Smooth muscle cell (in vitro differentiated cells): ENCODE measurements around the gene ST13. TPM values are rescaled to one million over a fixed set of nuclear protein-coding genes. Genes with fewer than 3 reads are reported as not detected.
"Not testable (repeated sequence)": the region's sequence is repeated elsewhere in the genome, so short reads cannot be mapped to it uniquely, and the experiment has no call there.

Experiments
- DNase-seq: peaks from one replicate; lab custom pipeline; 2025; ENCODE audit not compliant: unreplicated experiment; lab: John Stamatoyannopoulos, UW
- H2AFZ ChIP-seq: fragments of 200-600 bp; sonication (generic); 2 replicates; pipeline ENCODE4 v1.6.0; 2016; ENCODE audit warnings: antibody characterized with exemption, low read depth, mild to moderate bottlenecking
- H3F3A ChIP-seq: fragments of 200-600 bp; sonication (generic); 2 replicates; pipeline ENCODE4 v1.6.0; 2017; ENCODE audit warnings: antibody characterized with exemption, low read depth
- H3K27ac ChIP-seq: fragments of 200-600 bp; sonication (generic); 2 replicates; pipeline ENCODE4 v1.5.1; 2016; ENCODE audit warnings: low read depth, mild to moderate bottlenecking
- H3K27me3 ChIP-seq: fragments of 200-600 bp; sonication (generic); 2 replicates; pipeline ENCODE4 v1.6.1; 2016; ENCODE audit warnings: low read depth, mild to moderate bottlenecking
- H3K36me3 ChIP-seq: fragments of 200-600 bp; sonication (generic); 2 replicates; pipeline ENCODE4 v1.5.1; 2016; ENCODE audit warnings: low read depth
- H3K4me1 ChIP-seq: fragments of 200-600 bp; sonication (generic); 2 replicates; pipeline ENCODE4 v1.5.1; 2016; ENCODE audit warnings: low read depth
- H3K4me2 ChIP-seq: fragments of 200-600 bp; sonication (generic); 2 replicates; pipeline ENCODE4 v1.6.0; 2016; ENCODE audit warnings: mild to moderate bottlenecking
- H3K4me3 ChIP-seq: fragments of 200-600 bp; sonication (generic); 2 replicates; pipeline ENCODE4 v1.5.1; 2016; ENCODE audit warnings: mild to moderate bottlenecking
- H3K79me2 ChIP-seq: fragments of 200-600 bp; sonication (generic); 2 replicates; pipeline ENCODE4 v1.6.0; 2016; ENCODE audit warnings: low read depth, mild to moderate bottlenecking
- H3K9ac ChIP-seq: fragments of 200-600 bp; sonication (generic); 2 replicates; pipeline ENCODE4 v1.6.0; 2016; ENCODE audit warnings: low read depth
- H3K9me3 ChIP-seq: fragments of 200-600 bp; sonication (generic); replicated peaks from 2 replicates; pipeline ENCODE4 v1.5.1; 2016; ENCODE audit warnings: low read depth
- H4K20me1 ChIP-seq: fragments of 200-600 bp; sonication (generic); 2 replicates; pipeline ENCODE4 v1.6.0; 2016; ENCODE audit warnings: low read depth
- WGBS: methylation state at CpG from one replicate; pipeline ENCODE4 v1.1.7; 2016; ENCODE audit warnings: low lambda C conversion rate; 5-methylcytosine and 5-hydroxymethylcytosine counted together
- polyA plus RNA-seq: library from polyadenylated mRNA; unstranded; fragments of >200 nt; fragmentation: Nextera tagmentation; extraction: Ambion mirVana; gene quantifications from 2 replicates; pipeline ENCODE4 v1.2.1, GENCODE V29; 2016
- total RNA-seq: library from RNA; depleted of rRNA; stranded (reverse); fragments of >200 nt; gene quantifications from 2 replicates; pipeline ENCODE4 v1.2.3, GENCODE V29; 2014
- TF ChIP-seq, protein P1 (sequence below): fragments of 200-600 bp; sonication (generic); IDR thresholded peaks from 2 replicates; pipeline ENCODE4 v1.5.1; 2017; ENCODE audit warnings: borderline replicate concordance, mild to moderate bottlenecking, antibody characterized with exemption; ENCODE audit not compliant: insufficient read depth, poor library complexity, severe bottlenecking

Gene ST13
- total and polyA plus RNA-seq, 2 experiments from 2014 or later, result 118 to 129 TPM

DNA sequence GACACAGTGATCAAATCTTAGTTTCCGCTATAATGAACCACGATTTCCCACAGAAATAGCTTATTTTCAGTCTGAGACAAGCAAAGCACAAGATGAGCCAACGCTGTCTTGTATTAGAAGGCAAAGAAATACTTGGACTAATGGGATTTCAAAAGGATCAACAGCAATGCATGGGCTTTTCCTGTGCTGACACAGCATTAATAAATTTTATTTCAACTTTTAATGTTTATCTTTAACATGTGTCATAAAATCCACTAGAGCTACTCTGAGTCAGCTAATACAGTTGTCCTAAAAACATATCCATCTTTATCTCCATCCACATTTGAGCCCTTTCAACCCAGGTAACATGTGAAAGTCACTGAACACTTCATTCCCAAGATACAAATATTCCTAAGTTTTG lies 21.8 kb downstream of the ST13 start:
- Histone ChIP-seq H3K4me2 (no peak overlapping the region), H2AFZ (no peak overlapping the region), H3K79me2 (peaks cover 42% of the 10 kb centered on the region), H4K20me1 (peaks cover 29% of the 10 kb centered on the region), H3K4me1 (no peaks in the 10 kb centered on the region), H3K36me3 (peaks cover 58% of the 10 kb centered on the region), H3K9me3 (no peaks in the 10 kb centered on the region), H3K4me3 (no peak overlapping the region), H3K27ac (peak overlapping the region; percentile 27), H3K27me3 (no peaks in the 10 kb centered on the region), H3K9ac (no peak overlapping the region), H3F3A (no peaks in the 10 kb centered on the region)
- 92% methylated on average over 3 of the region's 3 CpGs for WGBS
- no peak for DNase-seq
- TF ChIP-seq, protein P1, sequence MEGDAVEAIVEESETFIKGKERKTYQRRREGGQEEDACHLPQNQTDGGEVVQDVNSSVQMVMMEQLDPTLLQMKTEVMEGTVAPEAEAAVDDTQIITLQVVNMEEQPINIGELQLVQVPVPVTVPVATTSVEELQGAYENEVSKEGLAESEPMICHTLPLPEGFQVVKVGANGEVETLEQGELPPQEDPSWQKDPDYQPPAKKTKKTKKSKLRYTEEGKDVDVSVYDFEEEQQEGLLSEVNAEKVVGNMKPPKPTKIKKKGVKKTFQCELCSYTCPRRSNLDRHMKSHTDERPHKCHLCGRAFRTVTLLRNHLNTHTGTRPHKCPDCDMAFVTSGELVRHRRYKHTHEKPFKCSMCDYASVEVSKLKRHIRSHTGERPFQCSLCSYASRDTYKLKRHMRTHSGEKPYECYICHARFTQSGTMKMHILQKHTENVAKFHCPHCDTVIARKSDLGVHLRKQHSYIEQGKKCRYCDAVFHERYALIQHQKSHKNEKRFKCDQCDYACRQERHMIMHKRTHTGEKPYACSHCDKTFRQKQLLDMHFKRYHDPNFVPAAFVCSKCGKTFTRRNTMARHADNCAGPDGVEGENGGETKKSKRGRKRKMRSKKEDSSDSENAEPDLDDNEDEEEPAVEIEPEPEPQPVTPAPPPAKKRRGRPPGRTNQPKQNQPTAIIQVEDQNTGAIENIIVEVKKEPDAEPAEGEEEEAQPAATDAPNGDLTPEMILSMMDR, result no peak

DNA sequence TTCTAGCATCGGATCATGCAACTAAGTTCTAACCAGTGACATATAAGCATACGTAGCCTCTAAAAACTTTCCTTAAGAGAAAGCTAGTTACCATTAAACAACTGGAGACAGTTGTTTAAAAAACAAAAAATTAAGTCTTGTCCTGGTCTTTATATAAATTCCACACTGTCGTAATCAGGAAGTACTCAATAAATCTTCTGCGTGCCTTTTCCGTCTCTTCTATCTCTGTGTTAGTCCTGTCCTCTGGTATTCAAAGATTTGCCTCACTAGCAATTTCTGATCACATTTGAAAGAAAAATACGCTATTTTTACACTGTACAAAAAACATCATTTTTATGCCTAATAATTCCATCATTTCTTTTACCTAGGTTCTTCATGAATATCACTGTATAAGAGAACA lies 27.3 kb downstream of the ST13 start:
- Histone ChIP-seq H3K9me3 (no peaks in the 10 kb centered on the region), H3K27ac (no peak overlapping the region), H3K4me1 (no peaks in the 10 kb centered on the region), H3K4me3 (no peak overlapping the region), H3K79me2 (peaks cover 2% of the 10 kb centered on the region), H3K36me3 (peaks cover 43% of the 10 kb centered on the region), H2AFZ (no peak overlapping the region), H4K20me1 (no peaks in the 10 kb centered on the region), H3F3A (no peaks in the 10 kb centered on the region), H3K27me3 (no peaks in the 10 kb centered on the region), H3K4me2 (no peak overlapping the region), H3K9ac (no peak overlapping the region)
- TF ChIP-seq, protein P1, result no peak
- DNase-seq, result no peak
- 90% methylated on average over 6 of the region's 6 CpGs for WGBS

DNA sequence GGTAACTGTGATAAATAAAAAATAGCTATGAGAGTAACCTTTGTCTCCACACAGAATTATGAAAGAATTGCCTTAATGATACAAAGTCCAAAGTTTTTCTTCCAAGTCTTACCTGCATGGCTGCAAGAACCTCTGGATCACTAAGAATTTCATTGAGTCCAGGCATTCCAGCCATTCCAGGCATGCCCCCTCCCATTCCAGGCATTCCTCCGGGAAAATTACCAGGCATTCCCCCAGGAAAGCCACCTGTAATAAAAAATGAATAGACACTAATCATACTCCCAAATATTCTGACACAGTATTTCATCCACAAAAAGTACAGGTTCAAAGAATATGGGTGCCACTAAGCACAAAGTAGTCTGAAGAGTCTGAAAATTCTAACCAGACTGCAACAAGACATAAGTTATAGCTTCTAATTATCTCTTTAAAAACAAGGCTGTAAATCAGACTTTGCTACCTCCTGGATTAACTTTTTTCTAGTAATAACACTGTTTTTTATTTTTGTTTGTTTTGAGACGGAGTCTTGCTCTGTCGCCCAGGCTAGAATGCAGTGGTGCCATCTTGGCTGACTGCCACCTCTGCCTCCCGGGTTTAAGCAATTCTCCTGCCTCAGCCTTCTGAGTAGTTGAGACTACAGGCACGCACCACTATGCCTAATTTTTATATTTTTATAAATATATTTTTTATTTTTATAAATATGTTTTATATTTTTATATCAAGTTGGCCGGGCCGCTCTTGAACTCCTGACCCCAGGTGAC lies 29.3 kb downstream of the ST13 start:
- Histone ChIP-seq H3F3A (peaks cover 4% of the 10 kb centered on the region), H2AFZ (no peak overlapping the region), H3K4me3 (no peak overlapping the region), H3K9ac (no peak overlapping the region), H3K4me1 (no peaks in the 10 kb centered on the region), H3K27ac (no peak overlapping the region), H4K20me1 (no peaks in the 10 kb centered on the region), H3K9me3 (no peaks in the 10 kb centered on the region), H3K79me2 (no peaks in the 10 kb centered on the region), H3K27me3 (no peaks in the 10 kb centered on the region), H3K4me2 (no peak overlapping the region), H3K36me3 (peaks cover 34% of the 10 kb centered on the region)
- DNase-seq, result no peak
- WGBS, result 90% methylated on average over 7 of the region's 7 CpGs
- TF ChIP-seq, protein P1, result no peak

DNA sequence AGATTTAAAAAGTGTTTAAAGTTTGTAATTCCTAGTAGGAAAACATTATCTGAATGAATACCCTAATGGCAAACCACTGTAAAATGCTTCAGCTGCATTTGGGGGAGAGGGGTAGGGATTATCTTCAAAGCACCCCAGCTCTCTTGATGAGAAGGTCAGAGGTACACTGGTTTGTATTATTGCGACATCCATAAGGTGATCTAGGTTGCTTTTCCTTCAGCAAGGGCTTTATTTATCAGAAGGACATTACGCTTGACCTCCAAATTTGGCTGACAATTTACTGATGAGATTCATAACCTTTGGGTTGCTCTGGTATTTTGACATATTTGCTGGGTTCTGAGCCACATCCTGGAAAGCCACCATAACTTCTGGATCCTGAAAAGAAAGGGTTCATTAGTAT lies 30.1 kb downstream of the ST13 start:
- not testable (repeated sequence) for H3K4me1 ChIP-seq, H3K4me3 ChIP-seq, H3K27me3 ChIP-seq, H3K27ac ChIP-seq, H4K20me1 ChIP-seq, H3K9me3 ChIP-seq, DNase-seq, H3K79me2 ChIP-seq, H3K4me2 ChIP-seq, H3F3A ChIP-seq, H3K9ac ChIP-seq, H2AFZ ChIP-seq
- peaks cover 25% of the 10 kb centered on the region for H3K36me3 ChIP-seq
- 100% methylated on average over 2 of the region's 2 CpGs for WGBS
